Measurements from ENCODE around the gene CAMSAP1.

DNA sequence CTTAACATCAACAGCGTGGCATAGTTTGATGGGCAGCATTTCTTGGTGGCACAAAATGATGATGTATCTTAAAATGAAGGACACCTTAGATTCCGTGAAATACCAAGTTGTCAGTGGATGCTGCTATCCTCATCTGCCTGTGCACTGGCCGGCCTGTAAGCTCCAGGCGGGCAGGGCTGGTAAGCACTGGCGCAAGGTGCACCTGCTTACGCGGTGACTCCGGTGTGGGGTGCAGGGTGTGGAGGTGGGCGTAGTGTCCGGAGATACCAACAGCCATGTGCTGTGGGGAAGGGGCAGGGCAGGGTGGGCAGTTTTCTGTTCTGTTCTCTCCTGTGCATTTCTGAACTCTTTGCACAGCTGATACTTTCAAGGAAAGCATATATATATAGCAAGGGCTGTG, 103.9 kb downstream of the CAMSAP1 start:
- TF ChIP-seq REST (IDR thresholded peaks at IDR 0.05; ENCODE audit: low read depth) = no peak
- no peak for TF ChIP-seq CREB1 (IDR thresholded peaks at IDR 0.05; ENCODE audit: low read depth)
- TF ChIP-seq YY1 (IDR thresholded peaks at IDR 0.05; ENCODE audit: low read depth) = no peak
- TF ChIP-seq EP300 (IDR thresholded peaks at IDR 0.05; ENCODE audit: borderline replicate concordance) = no peak
- TF ChIP-seq CEBPB (IDR thresholded peaks at IDR 0.05) = no peak
- TF ChIP-seq TAF1 (IDR thresholded peaks at IDR 0.05; ENCODE audit: low read depth) = no peak
- no peak for TF ChIP-seq RAD21 (IDR thresholded peaks at IDR 0.05; ENCODE audit: low read depth)
- TF ChIP-seq EGR1 (IDR thresholded peaks at IDR 0.05) = no peak
- TF ChIP-seq USF1 (IDR thresholded peaks at IDR 0.05) = no peak
- TF ChIP-seq MAX (IDR thresholded peaks at IDR 0.05) = no peak
- TF ChIP-seq TEAD4 (IDR thresholded peaks at IDR 0.05) = no peak
